K562 (cell line): ENCODE data around the gene UQCC2. TPM values are rescaled to one million over a fixed set of nuclear protein-coding genes. Genes with fewer than 3 reads are reported as not detected.

Experiments used
- ARID3B ChIP-seq: fragments of 250-450 bp; sonication (Bioruptor Pico); IDR thresholded peaks from 2 replicates; pipeline ENCODE4 v1.4.0; 2020; ENCODE audit warnings: borderline replicate concordance
- E2F8 ChIP-seq: fragments of 450-650 bp; IDR thresholded peaks from 2 replicates; pipeline ENCODE4 v1.7.1; 2018; ENCODE audit warnings: mild to moderate bottlenecking, low read depth; ENCODE audit not compliant: partially characterized antibody
- ESRRB ChIP-seq: fragments of 250-450 bp; sonication (Bioruptor Pico); IDR thresholded peaks from 2 replicates; pipeline ENCODE4 v1.5.0; 2020; ENCODE audit warnings: mild to moderate bottlenecking, moderate library complexity, borderline replicate concordance
- GABPA ChIP-seq: fragments of 200-800 bp; sonication (Bioruptor generic); conservative IDR thresholded peaks from 2 replicates; pipeline ENCODE4 v1.6.1; 2016; ENCODE audit warnings: low read depth, missing genetic modification characterization, missing compliant biosample characterization
- HMGXB4 ChIP-seq: sonication (generic); formaldehyde crosslinking; IDR thresholded peaks from 2 replicates; pipeline ENCODE4 v1.8.1; 2023; ENCODE audit warnings: mild to moderate bottlenecking, missing genetic modification reagents
- HNRNPLL ChIP-seq: fragments of 200-400 bp; formaldehyde crosslinking; IDR thresholded peaks from 2 replicates; pipeline ENCODE4 v1.6.1; 2017; ENCODE audit warnings: low read length, low read depth, mild to moderate bottlenecking; ENCODE audit not compliant: poor library complexity, severe bottlenecking
- JUND ChIP-seq, 2 experiments: IDR thresholded peaks; 2 replicates in 1 of 2; 3 replicates in 1 of 2; pipeline ENCODE4 v1.6.1; 2011; ENCODE audit warnings: borderline replicate concordance in 2 of 2, low read depth in 2 of 2, low read length in 2 of 2, improper control_type of control experiment in 1 of 2, missing biosample characterization in 1 of 2, missing genetic modification characterization in 1 of 2, missing genetic modification reagents in 1 of 2
- KDM5B ChIP-seq: fragments of 200-600 bp; sonication (generic); IDR thresholded peaks from 2 replicates; pipeline ENCODE4 v1.6.1; 2012; ENCODE audit warnings: low read depth, mild to moderate bottlenecking, moderate library complexity, low read length, control low read depth, inconsistent platforms; ENCODE audit not compliant: insufficient replicate concordance
- POLR3G ChIP-seq: IDR thresholded peaks from 2 replicates; pipeline ENCODE4 v1.6.1; 2011; ENCODE audit not compliant: insufficient read length, insufficient replicate concordance; ENCODE audit errors: extremely low read depth
- SMARCA5 ChIP-seq: fragments of 450-650 bp; IDR thresholded peaks from 2 replicates; pipeline ENCODE4 v1.6.1; 2016
- STAT5B ChIP-seq: fragments of 250-450 bp; sonication (Bioruptor Pico); IDR thresholded peaks from 2 replicates; pipeline ENCODE4 v1.8.0; 2021; ENCODE audit warnings: mild to moderate bottlenecking, inconsistent platforms
- TEAD1 ChIP-seq, 2 experiments: fragments of 450-650 bp in 1 of 2; sonication (generic) in 1 of 2; formaldehyde crosslinking; IDR thresholded peaks; 2 replicates each; pipeline versions ENCODE4 v1.4.0 to v1.8.0; 2020 to 2022; ENCODE audit warnings: mild to moderate bottlenecking in 2 of 2, missing genetic modification reagents in 1 of 2
- TSHZ1 ChIP-seq: fragments of 250-450 bp; sonication (Bioruptor Pico); IDR thresholded peaks from 2 replicates; pipeline ENCODE4 v1.4.0; 2020; ENCODE audit warnings: mild to moderate bottlenecking, moderate library complexity
- ZNF695 ChIP-seq: fragments of 450-650 bp; formaldehyde crosslinking; IDR thresholded peaks from 2 replicates; pipeline ENCODE4 v1.4.0; 2020; ENCODE audit warnings: mild to moderate bottlenecking, moderate library complexity
- ZNF785 ChIP-seq: fragments of 250-450 bp; sonication (Bioruptor Pico); IDR thresholded peaks from 2 replicates; pipeline ENCODE4 v1.4.0; 2020; ENCODE audit warnings: mild to moderate bottlenecking
- polyA plus RNA-seq, 8 experiments: library from polyadenylated mRNA; depleted of rRNA in 4 of 8; stranded (reverse) in 5 of 8; unstranded in 3 of 8; fragments of >200 nt; fragmentation: Nextera tagmentation in 2 of 8; fragmentation: Illumina TruSeq in 1 of 8; extraction: Ambion mirVana in 2 of 8; extraction: Trizol in 1 of 8; gene quantifications; 2 replicates each; pipeline versions ENCODE4 v1.2.1 to v1.2.3, GENCODE V29; 2011 to 2014; ENCODE audit warnings: inconsistent platforms in 1 of 8, missing spikeins in 1 of 8
- total RNA-seq, 7 experiments: library from RNA; depleted of rRNA in 6 of 7; stranded (reverse); fragments of >200 nt in 6 of 7; fragmentation: Illumina TruSeq in 2 of 7; extraction: Trizol in 2 of 7; gene quantifications; 2 replicates each; pipeline versions ENCODE4 v1.2.1 to v1.2.3, GENCODE V29; 2011 to 2021; ENCODE audit warnings: low replicate concordance in 1 of 7

The UQCC2 gene
- total and polyA plus RNA-seq, 9 of the 15 experiments (the other 6 are each of a cell fraction or from before 2014, with no cell fraction given), result 58.5 to 927 (median 158) TPM

GRCh38 chr6:33711140-33712129, at the start of gene UQCC2 (continued):
- TF ChIP-seq POLR3G (no peak), ZNF695 (CRISPR knock-in tag) (no peak), GABPA (no peak), SMARCA5 (no peak), E2F8 (peak; percentile 80), HMGXB4 (peak; percentile 71; the same call in 1 of the 2 replicates), JUND (IDR thresholded peaks at IDR 0.05; ENCODE audit: borderline replicate concordance, low read depth, low read length) (0 out of 2 replicates have a peak, but pooled peaks have one; percentile 24), JUND (tag; IDR thresholded peaks at IDR 0.05; ENCODE audit: borderline replicate concordance, low read depth, low read length) (no peak; the same call in 2 of the 3 replicates), TSHZ1 (CRISPR knock-in tag) (no peak), HNRNPLL (peak; percentile 70), ARID3B (no peak), STAT5B (no peak), ZNF785 (CRISPR knock-in tag) (no peak), TEAD1 (CRISPR knock-in tag; IDR thresholded peaks at IDR 0.05) (peak; percentile 26 to 90; a peak in 3 of 4 replicates), KDM5B (peak; percentile 92), ESRRB (CRISPR knock-in tag) (no peak)
